Activated CD4-positive, alpha-beta T cell treated with anti-CD3 and anti-CD28 coated beads, Interleukin-2, Interleukin-6, amounts not matched to agents 100 ng/mL and 50 ng/mL, durations not matched to agents 16 hours and 8 hours (primary cell): ENCODE results near the gene RNFT2.

Source experiments
- DNase-seq: peaks from one replicate; pipeline ENCODE4 v3.0.0-alpha.2; 2020

The RNFT2 gene

GRCh38 chr12:116881877-116882507 is 143.9 kb downstream of the RNFT2 start:
- no peak for DNase-seq

- peak; percentile 16 for DNase-seq
Measured at GRCh38 chr12:116882742-116883141, 144.6 kb downstream of the RNFT2 start.

GRCh38 chr12:116884871-116885270 is 146.8 kb downstream of the RNFT2 start:
- DNase-seq = no peak

GRCh38 chr12:116885491-116885890 is 147.4 kb downstream of the RNFT2 start:
- no peak for DNase-seq

DNA sequence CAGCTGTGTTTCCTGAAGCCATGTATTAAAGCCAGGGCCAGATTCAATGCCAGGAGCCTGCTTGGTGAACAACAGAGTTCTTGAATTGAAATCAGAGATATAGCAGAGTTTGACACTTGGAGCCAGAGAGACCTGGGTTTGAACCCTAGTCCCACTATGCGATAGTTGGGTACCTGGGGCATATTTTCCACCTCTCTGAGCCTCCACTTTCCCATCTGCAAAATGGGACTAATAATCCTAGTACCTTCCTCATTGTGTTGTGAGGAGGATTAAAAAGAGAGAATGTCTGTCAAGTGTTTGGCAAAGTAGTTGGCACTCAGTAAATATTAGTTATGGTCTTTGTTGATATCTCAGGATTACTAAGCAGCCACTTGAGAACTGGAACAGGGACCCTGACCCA is 149.1 kb downstream of the RNFT2 start:
- no peak for DNase-seq

GRCh38 chr12:116887897-116888296 is 149.8 kb downstream of the RNFT2 start:
- no peak for DNase-seq

DNA sequence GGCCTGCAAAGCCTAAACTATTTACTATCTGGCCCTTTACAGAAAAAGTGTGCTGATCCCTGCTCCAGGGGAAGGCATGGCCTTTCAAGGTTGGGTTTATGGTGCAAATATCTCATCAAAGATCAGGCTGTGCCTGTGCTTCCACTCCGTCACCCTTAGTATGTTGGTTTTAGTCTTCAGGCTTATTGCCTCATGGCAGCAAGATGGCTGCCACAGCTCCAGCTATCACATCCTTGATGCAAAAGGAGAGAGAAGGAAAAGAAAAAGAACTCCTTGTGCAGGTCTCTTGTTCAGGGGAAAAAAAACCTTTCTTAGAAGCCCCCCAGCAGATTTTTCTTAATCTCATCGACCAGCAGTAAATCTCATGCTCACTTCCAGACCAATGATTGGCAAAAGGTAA is 152.2 kb downstream of the RNFT2 start:
- DNase-seq = no peak

DNA sequence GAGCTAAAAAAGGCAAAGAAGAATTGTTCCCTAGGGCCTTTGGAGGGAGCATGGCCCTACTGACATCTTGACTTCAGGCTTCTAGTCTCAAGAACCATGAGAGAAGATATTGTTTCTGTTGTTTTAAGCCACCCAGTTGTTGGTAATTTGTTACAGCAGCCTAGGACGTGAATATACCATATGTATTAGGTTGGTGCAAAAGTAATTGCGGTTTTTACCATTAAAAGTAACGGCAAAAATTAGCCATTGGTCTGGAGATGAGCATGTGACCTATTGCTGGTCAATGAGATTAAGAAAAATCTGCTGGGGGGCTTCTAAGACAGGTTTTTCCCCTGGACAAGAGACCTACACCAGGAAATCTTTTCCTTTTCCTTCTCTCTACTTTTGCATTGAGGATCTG is 152.9 kb downstream of the RNFT2 start:
- no peak for DNase-seq

DNA sequence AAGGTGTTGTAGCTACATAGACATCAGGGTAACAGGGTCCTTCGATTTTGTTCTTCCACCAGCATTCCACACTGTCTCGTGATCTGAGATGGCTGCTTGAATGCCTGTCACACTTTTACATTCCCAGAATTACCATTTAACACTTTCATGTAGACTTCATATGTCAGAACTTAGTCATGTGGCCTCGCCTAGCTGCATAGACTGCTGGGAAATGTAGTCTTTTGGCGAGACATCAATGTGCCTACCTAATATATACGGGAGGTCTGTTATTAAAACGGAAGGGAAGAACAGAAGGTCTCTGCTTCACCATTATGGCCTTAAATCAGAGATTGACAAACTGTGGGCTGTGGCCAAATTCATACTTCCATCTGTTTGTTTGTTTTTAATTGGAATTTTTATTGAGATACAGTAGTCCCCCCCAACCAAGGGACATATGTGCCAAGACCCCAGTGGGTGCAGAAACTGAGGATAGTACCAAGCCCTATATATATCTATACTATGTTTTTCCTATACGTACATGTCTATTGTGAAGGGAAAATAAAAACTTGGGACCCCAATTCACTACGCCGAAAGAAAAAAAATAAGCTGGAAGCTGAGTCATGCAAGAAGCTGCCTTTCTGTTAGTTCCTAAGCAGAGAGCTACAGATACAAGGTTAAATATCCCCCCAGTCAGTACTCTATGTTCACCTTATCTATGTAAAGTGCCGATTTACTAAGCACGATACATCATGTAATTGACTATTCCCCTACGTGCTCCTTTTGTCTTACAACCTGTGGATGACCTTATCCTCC is 154.4 kb downstream of the RNFT2 start:
- no peak for DNase-seq

DNA sequence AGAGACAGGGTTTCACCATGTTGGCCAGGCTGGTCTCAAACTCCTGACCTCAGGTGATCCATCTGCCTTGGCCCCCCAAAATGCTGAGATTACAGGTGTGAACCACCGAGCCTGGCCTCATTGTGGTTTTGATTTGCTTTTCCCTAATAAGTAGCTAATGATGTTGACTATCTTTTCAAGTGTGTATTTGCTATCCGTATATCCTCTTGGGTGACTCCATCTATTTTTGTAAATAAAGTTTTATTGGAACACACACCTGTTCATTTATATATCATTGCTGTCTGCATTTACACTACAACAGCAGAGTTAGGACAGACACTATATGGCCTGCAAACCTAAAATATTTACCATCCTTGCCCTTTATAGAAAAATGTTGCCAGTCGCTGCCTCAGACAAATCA is 156.8 kb downstream of the RNFT2 start:
- DNase-seq = no peak

- DNase-seq = no peak
Measured at GRCh38 chr12:116896411-116896924, 158.4 kb downstream of the RNFT2 start.

DNA sequence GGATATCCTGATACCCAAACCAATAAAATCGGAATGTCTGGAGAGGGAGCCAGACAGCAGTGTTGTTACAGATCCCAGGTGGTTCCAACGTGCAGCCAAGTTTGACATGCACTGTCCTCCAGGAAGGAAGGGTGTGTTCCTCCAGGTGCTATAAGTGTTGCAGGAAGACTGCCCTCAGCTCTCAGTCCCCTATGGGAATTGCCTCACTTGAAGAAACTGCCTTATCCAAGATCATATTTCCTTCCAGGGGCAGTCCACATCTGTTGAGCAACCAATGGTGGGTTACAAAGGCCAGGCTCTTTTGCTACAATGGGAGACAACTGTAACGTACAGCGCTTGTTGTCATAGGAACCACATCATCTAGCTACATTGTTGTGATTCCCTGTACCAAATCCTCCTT is 159.4 kb downstream of the RNFT2 start:
- no peak for DNase-seq

GRCh38 chr12:116898669-116899068 is 160.6 kb downstream of the RNFT2 start:
- DNase-seq = no peak

DNA sequence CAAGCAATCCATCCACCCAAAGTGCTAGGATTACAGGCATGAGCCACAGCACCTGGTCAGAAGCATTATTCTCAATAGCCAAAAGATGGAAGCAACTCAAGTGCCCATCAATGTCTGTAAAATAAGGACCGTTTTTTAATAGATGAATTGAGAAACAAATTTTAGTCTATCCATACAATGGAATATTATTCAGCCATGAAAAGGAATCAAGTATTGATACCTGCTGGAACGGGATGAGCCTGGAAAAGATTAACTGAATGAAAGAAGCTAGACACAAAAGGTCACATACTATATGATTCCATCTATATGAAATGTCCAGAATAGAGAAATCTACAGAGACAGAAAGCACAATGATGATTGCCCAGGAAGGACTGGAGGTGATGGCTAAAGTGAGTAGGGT is 163.5 kb downstream of the RNFT2 start:
- DNase-seq = no peak
